ENCODE results near the gene PDLIM1.
"Not testable (repeated sequence)": the region's sequence is repeated elsewhere in the genome, so short reads cannot be mapped to it uniquely, and the experiment has no call there.

PDLIM1 gene

DNA sequence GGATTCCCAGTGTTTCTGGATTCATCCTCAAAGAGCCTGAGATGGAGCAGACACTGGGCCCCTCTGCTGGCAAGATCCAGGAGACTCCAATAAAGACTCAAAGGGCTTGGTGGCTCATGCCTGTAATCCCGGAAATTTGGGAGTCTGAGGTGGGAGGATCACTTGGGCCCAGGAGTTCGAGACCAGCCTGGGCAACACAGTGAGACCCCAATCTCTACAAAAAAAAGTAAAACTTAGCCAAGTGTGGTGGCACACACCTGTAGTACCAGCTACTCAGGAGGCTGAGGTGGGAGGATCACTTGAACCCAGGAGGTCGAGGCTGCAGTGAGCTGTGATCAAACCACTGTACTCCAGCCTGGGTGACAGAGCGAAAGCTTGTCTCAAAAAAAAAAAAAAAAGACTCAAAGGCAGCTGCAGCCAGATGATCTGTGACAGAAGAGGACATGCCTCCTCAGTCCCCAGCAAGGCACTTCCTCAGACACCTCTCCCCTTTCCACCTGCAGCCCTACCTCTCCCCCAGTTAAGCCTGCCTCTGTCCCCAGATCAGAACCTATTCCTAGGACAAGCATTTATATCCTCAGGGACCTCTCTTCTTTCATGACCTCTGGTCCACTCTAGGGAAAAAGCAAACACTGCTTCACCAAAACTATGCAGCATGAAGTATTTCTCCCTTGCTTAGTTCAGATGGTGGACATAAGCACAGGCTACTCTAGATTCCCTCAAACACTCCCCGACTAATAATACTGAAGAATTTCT, 27.9 kb downstream of the PDLIM1 start:
- no peak for FAIRE-seq

GRCh38 chr10:95261926-95262325, 28.9 kb downstream of the PDLIM1 start:
- no peak for FAIRE-seq

DNA sequence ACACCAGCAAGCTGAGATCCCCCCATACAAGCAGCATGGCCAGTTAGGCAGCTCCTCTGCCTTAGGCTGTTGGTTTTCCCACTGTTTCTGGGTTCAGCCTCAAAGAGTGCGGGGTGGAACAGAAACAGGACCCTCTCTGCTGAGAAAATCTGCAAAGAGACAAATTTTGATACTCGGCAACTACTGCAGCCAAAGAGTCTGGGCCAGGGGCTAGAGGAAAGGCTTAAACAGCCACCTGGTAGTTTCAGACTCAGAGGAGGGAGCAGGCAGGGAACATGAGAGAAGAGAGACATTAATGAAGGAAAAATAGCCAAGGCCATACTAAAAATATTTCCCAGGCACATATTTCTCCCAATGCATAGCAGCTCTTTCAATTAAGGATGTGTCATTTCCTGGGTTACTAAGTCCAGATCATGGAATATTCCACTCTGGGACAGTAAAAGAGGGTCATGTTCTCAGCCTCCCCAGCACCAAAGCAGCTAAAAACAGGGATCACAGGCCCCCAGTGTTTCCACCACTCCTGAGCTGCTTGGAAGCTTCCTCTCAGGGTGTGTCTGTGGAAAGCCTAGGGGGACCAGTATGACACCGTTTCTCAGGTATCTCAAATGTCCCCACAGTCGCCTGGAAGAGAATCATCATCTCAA, 29.8 kb downstream of the PDLIM1 start:
- FAIRE-seq = no peak

DNA sequence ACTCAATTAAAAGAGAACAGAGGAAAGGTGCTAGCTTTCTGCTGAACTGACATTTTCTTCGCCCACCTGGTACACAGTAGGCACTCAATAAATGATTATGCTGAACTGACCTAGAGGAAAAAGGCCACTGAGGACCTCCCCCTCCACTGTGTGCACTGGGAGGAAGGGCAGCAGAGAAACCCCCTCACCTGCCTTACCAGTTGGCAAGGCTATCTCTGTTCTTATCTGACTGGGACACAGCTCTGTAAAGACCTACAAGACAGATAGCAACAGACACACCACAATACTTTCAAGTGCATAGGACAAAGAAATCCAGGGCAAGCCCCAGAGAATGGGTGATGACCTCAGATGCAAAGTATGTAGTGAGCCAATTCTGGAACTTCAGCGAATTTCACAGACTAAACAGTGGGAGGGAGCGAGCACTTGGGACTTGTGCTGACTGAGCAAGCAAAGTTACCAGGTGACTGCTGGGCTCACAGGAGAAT, 30.4 kb downstream of the PDLIM1 start:
- FAIRE-seq = no peak

- FAIRE-seq = no peak
These were observed 33.0 kb downstream of the PDLIM1 start for GRCh38 chr10:95257849-95258248.

GRCh38 chr10:95256268-95256667, 34.5 kb downstream of the PDLIM1 start:
- FAIRE-seq = no peak

DNA sequence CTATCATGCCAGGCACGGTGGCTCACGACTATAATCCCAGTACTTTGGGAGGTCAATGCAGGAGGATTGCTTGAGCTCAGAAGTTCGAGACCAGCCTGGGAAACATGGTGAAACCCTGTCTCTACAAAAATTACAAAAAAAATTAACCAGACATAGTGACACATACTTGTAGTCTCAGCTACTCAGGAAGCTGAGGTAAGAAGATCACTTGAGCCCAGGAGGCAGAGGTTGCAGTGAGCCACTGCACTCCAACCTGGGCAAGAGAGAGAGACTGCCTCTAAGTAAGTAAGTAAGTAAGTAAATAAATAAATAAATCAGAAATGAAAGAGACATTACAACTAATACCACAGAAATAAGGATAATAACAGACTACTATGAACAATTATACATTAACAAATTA, 36.2 kb downstream of the PDLIM1 start:
- no peak for FAIRE-seq

DNA sequence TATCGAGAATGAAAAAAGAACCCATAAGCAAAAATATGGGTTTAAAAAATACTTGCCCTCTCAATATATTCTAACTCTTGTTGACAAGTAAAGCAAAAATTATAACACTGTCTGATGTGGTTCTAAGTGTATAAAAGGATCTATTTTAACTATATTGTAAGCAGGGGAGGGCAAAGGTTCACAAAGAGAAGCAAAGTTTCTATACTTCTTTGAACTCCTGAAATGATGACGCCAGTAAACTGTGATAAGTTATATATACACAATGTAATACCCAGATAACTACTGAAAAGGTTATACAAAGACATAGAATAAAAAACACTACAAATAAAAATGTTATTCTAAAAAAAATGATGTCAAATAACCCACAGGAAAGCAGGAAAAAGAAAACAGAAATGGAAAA, 37.1 kb downstream of the PDLIM1 start:
- FAIRE-seq = peak; percentile 64

- FAIRE-seq = no peak
These were observed 37.8 kb downstream of the PDLIM1 start for GRCh38 chr10:95253007-95253406.

- no peak for FAIRE-seq
These were observed 39.9 kb downstream of the PDLIM1 start for GRCh38 chr10:95250856-95251255.

DNA sequence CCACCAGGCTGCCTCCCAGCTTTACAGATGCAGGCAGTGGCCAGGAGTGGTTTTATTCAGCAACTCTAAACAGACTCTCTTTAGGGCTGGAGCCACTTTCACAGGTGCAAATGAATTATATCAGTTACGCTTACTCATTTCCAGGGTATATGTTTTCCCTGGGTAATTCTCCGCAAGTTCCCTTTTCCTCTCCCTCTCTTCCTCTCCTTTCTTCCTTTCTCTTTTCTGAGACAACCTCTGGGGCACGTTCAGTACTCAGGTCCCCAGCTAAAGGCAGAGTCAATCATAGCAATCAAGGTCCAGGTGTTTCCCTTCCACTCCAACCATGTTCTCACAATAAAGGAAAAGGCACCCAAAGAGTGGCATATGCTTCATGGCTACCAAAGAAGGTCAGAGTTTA, 41.3 kb downstream of the PDLIM1 start:
- FAIRE-seq = no peak

DNA sequence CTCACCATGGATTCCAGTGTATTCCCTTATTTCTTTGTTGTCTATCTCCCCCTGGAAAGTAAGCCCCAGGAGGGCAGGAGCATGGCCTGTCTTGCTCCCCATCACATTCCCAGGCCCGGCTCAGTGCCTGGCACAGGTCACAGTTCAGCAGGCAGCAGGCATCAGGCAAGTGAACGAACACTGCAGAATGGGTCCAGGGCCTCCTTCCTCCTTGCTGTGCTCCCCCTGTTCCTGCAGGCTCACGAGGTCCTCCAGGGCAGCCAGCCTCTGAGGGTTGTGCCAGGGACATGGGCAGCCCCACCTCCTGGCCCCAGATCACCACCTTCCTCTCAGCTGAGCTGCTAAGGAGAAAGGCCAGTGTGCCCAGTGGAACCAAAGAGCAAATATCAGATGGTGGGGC, 41.8 kb downstream of the PDLIM1 start:
- FAIRE-seq = no peak

- FAIRE-seq = no peak
These were observed 42.8 kb downstream of the PDLIM1 start for GRCh38 chr10:95247881-95248583.

- no peak for FAIRE-seq
These were observed 43.5 kb downstream of the PDLIM1 start for GRCh38 chr10:95247200-95247880.

GRCh38 chr10:95246582-95247051, 44.2 kb downstream of the PDLIM1 start:
- no peak for FAIRE-seq

GRCh38 chr10:95245425-95246055, 45.3 kb downstream of the PDLIM1 start:
- no peak for FAIRE-seq

- no peak for FAIRE-seq
These were observed 46.7 kb downstream of the PDLIM1 start for GRCh38 chr10:95244152-95244551.

GRCh38 chr10:95243318-95243617, 47.5 kb downstream of the PDLIM1 start:
- no peak for FAIRE-seq

GRCh38 chr10:95242581-95243317, 48.1 kb downstream of the PDLIM1 start:
- peak; percentile 45 for FAIRE-seq

- no peak for FAIRE-seq
These were observed 49.3 kb downstream of the PDLIM1 start for GRCh38 chr10:95241533-95241932.

GRCh38 chr10:95240811-95241210, 50.0 kb downstream of the PDLIM1 start:
- FAIRE-seq = no peak

DNA sequence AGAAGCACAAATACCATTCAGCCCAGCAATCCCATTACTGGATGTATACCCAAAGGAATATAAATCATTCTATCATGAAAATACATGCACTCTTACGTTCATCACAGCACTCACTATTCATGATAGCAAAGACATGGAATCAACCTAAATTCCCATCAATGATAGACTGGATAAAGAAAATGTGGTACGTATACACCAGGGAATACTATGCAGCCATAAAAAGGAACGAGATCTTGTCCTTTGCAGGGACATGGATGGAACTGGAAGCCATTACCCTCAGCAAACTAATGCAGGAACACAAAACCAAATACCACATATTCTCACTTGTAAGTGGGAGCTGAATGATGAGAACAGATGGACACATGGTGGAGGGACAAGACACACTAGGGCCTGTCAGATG, 50.7 kb downstream of the PDLIM1 start:
- not testable (repeated sequence) for FAIRE-seq

Data from islet of Langerhans (tissue), 1 donor.